ENCODE measurements around the gene CBL.

CBL gene

GRCh38 chr11:119335091-119335654 lies 129.0 kb downstream of the CBL start:
- DNase-seq, result no peak

GRCh38 chr11:119335655-119336543 lies 129.8 kb downstream of the CBL start:
- no peak for DNase-seq

- DNase-seq, result no peak
These were observed 130.8 kb downstream of the CBL start for GRCh38 chr11:119336744-119337469.

- DNase-seq, result no peak
These were observed 131.6 kb downstream of the CBL start for GRCh38 chr11:119337581-119338317.

- DNase-seq, result peak; percentile 35
These were observed 132.3 kb downstream of the CBL start for GRCh38 chr11:119338318-119338890.

GRCh38 chr11:119338965-119339588 lies 132.9 kb downstream of the CBL start:
- no peak for DNase-seq

GRCh38 chr11:119339589-119340334 lies 133.6 kb downstream of the CBL start:
- DNase-seq, result no peak

- DNase-seq, result no peak
These were observed 134.4 kb downstream of the CBL start, which contains the start of gene C1QTNF5 for GRCh38 chr11:119340335-119341221. TSS of gene C1QTNF5 (minus strand) at chr11:119340883. CDS start at chr11:119340397, 486 bp downstream.

GRCh38 chr11:119341222-119342022 lies 135.3 kb downstream of the CBL start:
- DNase-seq, result no peak

GRCh38 chr11:119342023-119342300 lies 135.8 kb downstream of the CBL start:
- DNase-seq, result no peak

GRCh38 chr11:119342362-119343130 lies 136.4 kb downstream of the CBL start:
- no peak for DNase-seq

GRCh38 chr11:119343726-119344125 lies 137.6 kb downstream of the CBL start:
- DNase-seq, result no peak

GRCh38 chr11:119344291-119345010 lies 138.3 kb downstream of the CBL start:
- no peak for DNase-seq

GRCh38 chr11:119345685-119346084 lies 139.5 kb downstream of the CBL start:
- DNase-seq, result no peak

GRCh38 chr11:119346605-119347004 lies 140.5 kb downstream of the CBL start, which contains the start of gene MFRP:
TSS of gene MFRP (minus strand) at chr11:119346705. CDS start at chr11:119346513, 192 bp downstream.
- no peak for DNase-seq

- DNase-seq, result no peak
These were observed 141.1 kb downstream of the CBL start for GRCh38 chr11:119347242-119347641.

GRCh38 chr11:119347940-119348605 lies 141.9 kb downstream of the CBL start:
- no peak for DNase-seq

All from DMS79 treated with DMSO at 0.1 percent for 48 hours (cell line).